NCI-H128 (cell line): ENCODE results near the gene FRMD4A.

ENCODE experiments used
- DNase-seq: peaks from one replicate; lab custom pipeline; 2025; ENCODE audit not compliant: unreplicated experiment; lab: John Stamatoyannopoulos, UW

FRMD4A gene

GRCh38 chr10:13637303-13637856, 693.3 kb downstream of the FRMD4A start:
- no peak for DNase-seq

GRCh38 chr10:13636776-13637175, 693.9 kb downstream of the FRMD4A start:
- no peak for DNase-seq

GRCh38 chr10:13634207-13634606, 696.5 kb downstream of the FRMD4A start:
- DNase-seq, result no peak

- no peak for DNase-seq
Measured at GRCh38 chr10:13633689-13634088, 697.0 kb downstream of the FRMD4A start.

- DNase-seq, result no peak
Measured at GRCh38 chr10:13632884-13633440, 697.8 kb downstream of the FRMD4A start.

GRCh38 chr10:13632440-13632839, 698.3 kb downstream of the FRMD4A start:
- no peak for DNase-seq

- no peak for DNase-seq
Measured at GRCh38 chr10:13631594-13631993, 699.1 kb downstream of the FRMD4A start.

GRCh38 chr10:13630231-13630630, 700.5 kb downstream of the FRMD4A start:
- no peak for DNase-seq

- DNase-seq, result no peak
Measured at GRCh38 chr10:13629116-13629515, 701.6 kb downstream of the FRMD4A start.

- DNase-seq, result no peak
Measured at GRCh38 chr10:13628661-13629060, 702.1 kb downstream of the FRMD4A start.

- no peak for DNase-seq
Measured at GRCh38 chr10:13627459-13628310, 703.0 kb downstream of the FRMD4A start.

GRCh38 chr10:13624630-13625029, 706.1 kb downstream of the FRMD4A start:
- DNase-seq, result no peak

GRCh38 chr10:13621931-13622330, 708.8 kb downstream of the FRMD4A start:
- DNase-seq, result no peak

- DNase-seq, result no peak
Measured at GRCh38 chr10:13617116-13617515, 713.6 kb downstream of the FRMD4A start.

- DNase-seq, result no peak
Measured at GRCh38 chr10:13615650-13616300, 714.9 kb downstream of the FRMD4A start.

GRCh38 chr10:13614530-13615332, 716.0 kb downstream of the FRMD4A start:
- no peak for DNase-seq

- DNase-seq, result no peak
Measured at GRCh38 chr10:13613519-13613918, 717.2 kb downstream of the FRMD4A start.

- no peak for DNase-seq
Measured at GRCh38 chr10:13612654-13613373, 717.9 kb downstream of the FRMD4A start.

- DNase-seq, result no peak
Measured at GRCh38 chr10:13608246-13608853, 722.4 kb downstream of the FRMD4A start.
